GM13976 (cell line): ENCODE results near the gene PRRX2.

ENCODE experiments used
- DNase-seq: peaks from one replicate; pipeline ENCODE4 v3.0.0; 2012; ENCODE audit warnings: low spot score
- CTCF ChIP-seq: IDR thresholded peaks from 2 replicates; pipeline ENCODE4 v1.5.1; 2012; ENCODE audit warnings: borderline replicate concordance, mild to moderate bottlenecking; ENCODE audit not compliant: insufficient read depth; ENCODE audit errors: extremely low read depth, missing control alignments, control extremely low read depth
- in situ Hi-C: fragments of 300-500 bp; cut with MboI; formaldehyde crosslinking; loops from one replicate; pipeline ENCODE4 v1.12.0; 2022; ENCODE audit warnings: low sequenced_read_pairs, mixed read lengths, inconsistent platforms; ENCODE audit not compliant: unreplicated experiment

Gene PRRX2

GRCh38 chr9:129693741-129694140 is 28.3 kb downstream of the PRRX2 start:
- DNase-seq, result no peak
- TF ChIP-seq CTCF, result no peak
- in situ Hi-C loops, result no loop called here

- TF ChIP-seq CTCF, result no peak
- DNase-seq, result no peak
- in situ Hi-C loops, result no loop called here
These were observed 28.8 kb downstream of the PRRX2 start for GRCh38 chr9:129694243-129694646.

GRCh38 chr9:129695870-129696269 is 30.4 kb downstream of the PRRX2 start:
- in situ Hi-C loops, result no loop called here
- no peak for TF ChIP-seq CTCF
- DNase-seq, result no peak

GRCh38 chr9:129696944-129697655 is 31.7 kb downstream of the PRRX2 start:
- no peak for DNase-seq
- in situ Hi-C loops, result no loop called here
- TF ChIP-seq CTCF, result no peak

GRCh38 chr9:129697656-129698253 is 32.3 kb downstream of the PRRX2 start:
- no peak for DNase-seq
- no peak for TF ChIP-seq CTCF
- in situ Hi-C loops, result no loop called here

GRCh38 chr9:129698254-129698757 is 32.9 kb downstream of the PRRX2 start:
- no peak for DNase-seq
- no peak for TF ChIP-seq CTCF
- in situ Hi-C loops, result no loop called here
